HL-60 (cell line): ENCODE measurements around the gene SMAD5.

Source experiments
- DNase-seq, 2 experiments: peaks; one replicate each; pipeline ENCODE4 v3.0.0-alpha.2; 2010 to 2020; ENCODE audit warnings: low read depth in 1 of 2, low spot score in 1 of 2
- H3K27ac ChIP-seq: fragments of 250-450 bp; sonication (Bioruptor Pico); replicated peaks from 2 replicates; pipeline ENCODE4 v1.5.1; 2020; ENCODE audit warnings: mild to moderate bottlenecking, moderate library complexity
- H3K27me3 ChIP-seq: fragments of 250-450 bp; sonication (Bioruptor Pico); 2 replicates; pipeline ENCODE4 v1.5.1; 2021; ENCODE audit warnings: mild to moderate bottlenecking, moderate library complexity; ENCODE audit not compliant: insufficient read depth, poor library complexity, severe bottlenecking
- H3K4me3 ChIP-seq: replicated peaks from 2 replicates; pipeline ENCODE4 v1.5.1; 2011; ENCODE audit warnings: mild to moderate bottlenecking, control low read depth, low read length; ENCODE audit not compliant: insufficient read depth
- GABPA ChIP-seq: IDR thresholded peaks from 2 replicates; pipeline ENCODE4 v1.6.1; 2012; ENCODE audit warnings: low read depth
- POLR2AphosphoS5 ChIP-seq: IDR thresholded peaks from 2 replicates; pipeline ENCODE4 v1.6.1; 2012; ENCODE audit warnings: low read depth
- SPI1 ChIP-seq: IDR thresholded peaks from 2 replicates; pipeline ENCODE4 v1.6.1; 2012; ENCODE audit warnings: low read depth, mild to moderate bottlenecking, borderline replicate concordance
- TF ChIP-seq, protein P1 (sequence below): IDR thresholded peaks from one replicate; pipeline ENCODE4 v1.5.1; 2011; ENCODE audit warnings: low read length, control low read depth, inconsistent platforms; ENCODE audit not compliant: insufficient read depth
- TF ChIP-seq, protein P2 (sequence below): IDR thresholded peaks from 2 replicates; pipeline ENCODE4 v1.6.1; 2012; ENCODE audit warnings: low read depth; ENCODE audit not compliant: insufficient replicate concordance

Gene SMAD5

DNA sequence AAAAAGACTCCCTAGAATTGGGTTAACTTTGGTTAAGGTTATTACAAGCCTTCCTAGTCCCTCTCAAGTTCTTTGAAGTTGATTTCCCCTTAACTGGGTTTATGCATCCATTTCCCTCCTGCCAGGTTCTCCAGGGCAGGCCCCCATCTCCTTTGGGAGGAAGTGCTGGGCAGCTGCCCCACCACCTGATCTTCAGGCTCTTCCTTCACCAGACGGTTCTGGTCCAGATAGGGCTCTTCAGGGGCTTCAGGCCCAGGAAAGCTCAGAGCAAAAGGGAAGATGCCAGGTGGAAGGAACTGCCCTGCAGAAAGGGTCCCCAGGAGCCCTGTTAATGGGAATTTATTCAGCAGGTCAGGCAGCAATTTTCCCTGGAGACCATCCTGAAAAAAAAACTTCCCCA, 58.3 kb downstream of the SMAD5 start:
- H3K27ac ChIP-seq, result no peak overlapping the region
- no peak overlapping the region for H3K4me3 ChIP-seq
- TF ChIP-seq GABPA, result no peak
- peaks cover 3% of the 10 kb centered on the region for H3K27me3 ChIP-seq
- DNase-seq, result no peak

DNA sequence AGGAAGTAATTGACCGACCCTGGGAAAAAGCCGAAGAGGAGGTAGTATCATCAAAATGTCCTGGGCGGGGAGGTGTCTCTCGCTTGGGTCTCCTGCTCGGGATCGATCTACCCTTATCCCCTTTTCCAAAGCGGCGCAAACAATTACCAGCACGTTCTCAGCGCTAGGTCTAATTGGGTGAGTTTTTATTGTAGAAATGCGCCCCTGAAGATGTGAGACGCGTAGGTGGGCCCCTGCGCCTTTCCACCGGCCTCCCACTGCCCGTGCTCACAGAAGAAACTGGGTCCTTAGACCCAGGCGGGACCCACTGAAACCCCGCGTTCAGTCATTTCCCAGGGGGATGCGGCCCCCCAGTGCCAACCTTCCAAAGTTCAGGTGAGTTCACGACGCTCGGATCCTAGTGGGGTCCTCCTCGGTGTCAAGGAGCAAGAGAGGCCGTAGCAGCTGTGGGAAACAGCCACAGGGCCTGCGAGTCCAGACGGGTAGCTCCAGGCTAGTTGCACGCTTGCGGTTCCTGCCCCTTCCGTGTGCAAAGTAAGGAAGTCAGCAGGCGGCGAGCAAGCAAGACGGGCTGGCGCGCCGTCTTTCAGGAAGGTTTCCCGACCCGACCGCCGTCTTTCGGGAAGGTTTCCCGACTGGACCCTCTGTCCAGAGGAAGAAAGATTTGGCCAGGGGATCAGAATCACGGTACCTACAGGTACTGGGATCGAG, 58.8 kb downstream of the SMAD5 start:
- H3K27me3 ChIP-seq, result peaks cover 3% of the 10 kb centered on the region
- DNase-seq, result peak in 1 of 2 experiments; percentile 3
- no peak overlapping the region for H3K27ac ChIP-seq
- no peak overlapping the region for H3K4me3 ChIP-seq
- TF ChIP-seq GABPA, result no peak
- TF ChIP-seq POLR2AphosphoS5, result no peak
- TF ChIP-seq SPI1, result no peak
- TF ChIP-seq, protein P1, sequence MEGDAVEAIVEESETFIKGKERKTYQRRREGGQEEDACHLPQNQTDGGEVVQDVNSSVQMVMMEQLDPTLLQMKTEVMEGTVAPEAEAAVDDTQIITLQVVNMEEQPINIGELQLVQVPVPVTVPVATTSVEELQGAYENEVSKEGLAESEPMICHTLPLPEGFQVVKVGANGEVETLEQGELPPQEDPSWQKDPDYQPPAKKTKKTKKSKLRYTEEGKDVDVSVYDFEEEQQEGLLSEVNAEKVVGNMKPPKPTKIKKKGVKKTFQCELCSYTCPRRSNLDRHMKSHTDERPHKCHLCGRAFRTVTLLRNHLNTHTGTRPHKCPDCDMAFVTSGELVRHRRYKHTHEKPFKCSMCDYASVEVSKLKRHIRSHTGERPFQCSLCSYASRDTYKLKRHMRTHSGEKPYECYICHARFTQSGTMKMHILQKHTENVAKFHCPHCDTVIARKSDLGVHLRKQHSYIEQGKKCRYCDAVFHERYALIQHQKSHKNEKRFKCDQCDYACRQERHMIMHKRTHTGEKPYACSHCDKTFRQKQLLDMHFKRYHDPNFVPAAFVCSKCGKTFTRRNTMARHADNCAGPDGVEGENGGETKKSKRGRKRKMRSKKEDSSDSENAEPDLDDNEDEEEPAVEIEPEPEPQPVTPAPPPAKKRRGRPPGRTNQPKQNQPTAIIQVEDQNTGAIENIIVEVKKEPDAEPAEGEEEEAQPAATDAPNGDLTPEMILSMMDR, result no peak
- TF ChIP-seq, protein P2, sequence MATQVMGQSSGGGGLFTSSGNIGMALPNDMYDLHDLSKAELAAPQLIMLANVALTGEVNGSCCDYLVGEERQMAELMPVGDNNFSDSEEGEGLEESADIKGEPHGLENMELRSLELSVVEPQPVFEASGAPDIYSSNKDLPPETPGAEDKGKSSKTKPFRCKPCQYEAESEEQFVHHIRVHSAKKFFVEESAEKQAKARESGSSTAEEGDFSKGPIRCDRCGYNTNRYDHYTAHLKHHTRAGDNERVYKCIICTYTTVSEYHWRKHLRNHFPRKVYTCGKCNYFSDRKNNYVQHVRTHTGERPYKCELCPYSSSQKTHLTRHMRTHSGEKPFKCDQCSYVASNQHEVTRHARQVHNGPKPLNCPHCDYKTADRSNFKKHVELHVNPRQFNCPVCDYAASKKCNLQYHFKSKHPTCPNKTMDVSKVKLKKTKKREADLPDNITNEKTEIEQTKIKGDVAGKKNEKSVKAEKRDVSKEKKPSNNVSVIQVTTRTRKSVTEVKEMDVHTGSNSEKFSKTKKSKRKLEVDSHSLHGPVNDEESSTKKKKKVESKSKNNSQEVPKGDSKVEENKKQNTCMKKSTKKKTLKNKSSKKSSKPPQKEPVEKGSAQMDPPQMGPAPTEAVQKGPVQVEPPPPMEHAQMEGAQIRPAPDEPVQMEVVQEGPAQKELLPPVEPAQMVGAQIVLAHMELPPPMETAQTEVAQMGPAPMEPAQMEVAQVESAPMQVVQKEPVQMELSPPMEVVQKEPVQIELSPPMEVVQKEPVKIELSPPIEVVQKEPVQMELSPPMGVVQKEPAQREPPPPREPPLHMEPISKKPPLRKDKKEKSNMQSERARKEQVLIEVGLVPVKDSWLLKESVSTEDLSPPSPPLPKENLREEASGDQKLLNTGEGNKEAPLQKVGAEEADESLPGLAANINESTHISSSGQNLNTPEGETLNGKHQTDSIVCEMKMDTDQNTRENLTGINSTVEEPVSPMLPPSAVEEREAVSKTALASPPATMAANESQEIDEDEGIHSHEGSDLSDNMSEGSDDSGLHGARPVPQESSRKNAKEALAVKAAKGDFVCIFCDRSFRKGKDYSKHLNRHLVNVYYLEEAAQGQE, result no peak

DNA sequence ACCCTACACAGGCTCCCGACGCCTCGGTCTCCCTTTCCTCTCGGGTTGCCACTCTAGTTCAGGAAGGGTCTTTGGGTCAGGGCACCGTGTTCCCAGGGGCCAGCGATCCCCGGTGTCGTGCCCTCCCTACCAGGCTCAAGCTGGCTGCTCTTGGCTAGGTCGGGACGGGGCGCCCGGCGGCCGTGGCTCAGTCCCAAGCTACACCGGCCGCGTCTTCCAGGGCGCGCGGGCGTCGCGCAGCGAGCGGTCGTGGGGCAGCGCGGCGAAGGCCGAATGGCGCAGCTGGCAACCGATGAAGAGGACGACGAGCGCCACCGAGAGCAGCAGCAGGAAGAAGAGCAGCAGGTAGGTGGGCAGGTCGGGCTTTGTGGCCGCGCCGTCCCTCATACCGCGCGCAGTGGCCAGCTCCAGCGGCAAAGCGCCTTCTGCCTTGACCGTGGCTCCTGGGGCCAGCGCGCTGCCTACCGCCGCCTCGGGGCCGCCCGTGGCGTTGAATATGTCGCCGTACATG, 59.4 kb downstream of the SMAD5 start:
- H3K27me3 ChIP-seq, result peaks cover 3% of the 10 kb centered on the region
- H3K4me3 ChIP-seq, result no peak overlapping the region
- DNase-seq, result no peak
- H3K27ac ChIP-seq, result no peak overlapping the region
- TF ChIP-seq, protein P1, result no peak
- TF ChIP-seq POLR2AphosphoS5, result no peak
- TF ChIP-seq, protein P2, result no peak
- TF ChIP-seq GABPA, result no peak
- TF ChIP-seq SPI1, result no peak

DNA sequence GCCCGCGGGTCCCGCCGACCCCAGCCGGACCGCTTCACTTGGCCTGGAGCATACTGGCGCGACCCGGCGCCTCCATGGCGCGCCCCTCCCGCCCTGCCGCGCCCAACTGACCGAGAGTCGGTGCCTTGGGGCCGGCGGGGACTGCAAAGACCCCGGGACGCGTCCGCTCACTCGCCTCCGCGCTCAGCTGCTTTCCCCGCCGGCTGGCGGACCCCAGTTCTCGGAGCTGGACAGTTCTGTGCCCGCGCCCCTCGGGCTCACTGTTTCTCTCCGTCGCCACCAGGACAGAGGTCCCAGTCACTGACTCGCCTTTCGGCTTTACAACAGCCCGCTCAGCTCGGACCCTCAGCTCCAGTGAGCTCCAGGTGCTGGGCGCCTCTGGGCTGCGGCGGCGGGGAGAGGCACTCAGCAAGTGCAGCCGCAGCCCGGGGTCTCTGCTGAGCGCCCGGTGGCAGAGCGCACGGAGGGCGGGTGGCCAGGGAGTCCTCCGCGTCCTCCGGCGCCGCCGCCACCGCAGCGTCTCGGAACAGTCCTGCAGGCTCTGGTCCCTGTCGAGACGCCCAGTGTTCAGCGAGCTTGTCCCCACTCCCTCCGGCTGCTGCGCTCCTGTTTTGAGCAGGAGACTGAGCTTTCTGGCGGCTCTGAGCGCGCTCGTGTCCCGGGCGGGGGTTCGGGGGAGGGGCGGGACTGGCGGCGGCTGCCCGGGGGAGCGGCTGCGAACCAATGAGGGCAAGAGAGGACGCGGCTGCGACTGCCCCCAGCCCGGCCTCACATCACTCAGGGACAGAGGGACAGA, 60.1 kb downstream of the SMAD5 start, which contains the start of gene SMIM32:
Gene SMIM32, minus strand, starts transcription at position 637 of the 796 bp plus-strand sequence. CDS start 638 bp downstream, outside the sequence.
- no peak for DNase-seq
- Histone ChIP-seq H3K27me3 (peaks cover 3% of the 10 kb centered on the region), H3K4me3 (no peak within 1 kb of the TSS), H3K27ac (no peak within 1 kb of the TSS)
- TF ChIP-seq POLR2AphosphoS5 (no peak), GABPA (no peak)
- TF ChIP-seq, protein P2, result no peak
